ENCODE results near the gene ADGRG4.

GRCh38 chrX:136447968-136448367 lies 147.2 kb downstream of the ADGRG4 start:
- TF ChIP-seq CTCF (IDR thresholded peaks at IDR 0.05; ENCODE audit: insufficient read depth, low read length) (no peak), POLR2AphosphoS5 (IDR thresholded peaks at IDR 0.05; ENCODE audit: low read depth) (no peak)

Measured in HL-60 (cell line).